AML-193 (cell line): ENCODE measurements around the gene SRRM5.
"Not testable (repeated sequence)": the region's sequence is repeated elsewhere in the genome, so short reads cannot be mapped to it uniquely, and the experiment has no call there.

Source experiments
- DNase-seq, 2 experiments: peaks; one replicate each; lab custom pipeline; 2025; lab: John Stamatoyannopoulos, UW

Gene SRRM5, protein sequence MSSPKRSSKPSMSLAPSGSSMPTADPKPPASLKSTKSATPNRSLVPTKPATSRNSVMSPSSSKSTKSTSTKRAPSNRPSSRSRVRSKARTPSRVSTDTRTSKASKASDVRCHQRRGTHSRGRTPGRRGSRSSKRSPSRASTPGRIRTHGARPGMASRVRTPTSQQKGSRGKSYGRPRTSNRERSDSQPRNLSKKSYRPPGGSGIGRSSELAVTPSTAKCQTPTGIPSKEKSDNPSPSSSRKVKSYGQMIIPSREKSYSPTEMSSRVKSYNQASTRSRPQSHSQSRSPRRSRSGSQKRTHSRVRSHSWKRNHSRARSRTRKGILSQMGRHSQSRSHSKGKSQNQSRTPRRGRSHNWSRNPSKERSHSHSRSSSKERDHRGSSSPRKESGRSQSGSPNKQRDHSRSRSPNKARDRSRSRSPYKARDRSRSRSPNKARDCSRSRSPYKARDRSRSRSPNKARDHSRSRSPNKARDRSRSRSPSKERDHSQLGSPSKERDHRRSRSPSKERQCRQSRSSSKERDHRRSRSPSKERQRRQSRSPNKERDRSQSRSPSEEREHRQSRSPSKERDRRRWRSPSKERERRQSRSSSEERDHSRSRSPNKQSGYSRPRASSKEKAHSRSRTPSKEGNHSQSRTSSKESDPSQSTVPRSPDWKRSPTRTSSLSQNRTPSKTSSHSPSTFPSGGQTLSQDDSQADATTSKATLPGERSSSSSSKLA

DNA sequence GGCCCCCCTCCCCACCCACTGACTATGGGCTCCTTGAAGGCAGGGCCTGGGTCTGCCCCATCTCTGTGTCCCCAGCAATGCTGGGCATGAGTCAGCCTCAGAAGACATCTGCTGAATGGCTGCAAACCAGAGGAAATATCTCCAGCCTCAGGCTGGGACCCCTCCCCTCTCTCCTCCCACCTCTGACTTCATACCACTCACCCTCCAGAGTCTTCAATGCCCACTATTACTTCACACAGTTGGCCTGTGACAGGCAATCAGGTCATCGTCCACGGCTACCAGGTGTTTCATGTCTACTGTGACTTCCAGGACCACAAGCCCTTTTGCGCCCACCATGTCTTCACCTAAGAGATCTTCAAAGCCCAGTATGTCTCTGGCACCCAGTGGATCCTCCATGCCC is at the start of gene SRRM5:
Gene SRRM5 (plus strand): TSS at position 301 of the 400 bp plus-strand sequence. CDS start 34 bp downstream, at position 335.
- DNase-seq, result no peak

DNA sequence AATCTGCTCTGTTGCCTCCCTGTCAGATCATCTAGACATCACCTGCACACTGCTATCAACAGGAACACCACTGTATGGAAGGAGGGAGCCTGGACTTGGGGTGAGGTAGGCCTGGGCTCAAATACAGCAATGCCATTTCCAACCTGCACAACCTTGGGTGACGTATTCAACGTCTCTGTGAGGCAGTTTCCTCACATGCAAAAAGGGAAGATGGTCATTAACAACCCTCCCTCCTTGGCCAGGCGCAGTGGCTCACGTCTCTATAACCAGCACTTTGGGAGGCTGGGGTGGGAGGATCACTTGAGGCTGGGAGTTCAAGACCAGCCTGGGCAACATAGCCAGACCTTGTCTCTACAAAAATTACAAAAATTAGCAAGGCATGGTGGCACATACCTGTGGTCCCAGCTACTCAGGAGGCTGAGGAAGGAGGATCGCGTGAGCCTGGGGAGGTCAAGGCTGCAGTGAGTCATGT is 49.6 kb upstream of the SRRM5 start:
- DNase-seq, result no peak

DNA sequence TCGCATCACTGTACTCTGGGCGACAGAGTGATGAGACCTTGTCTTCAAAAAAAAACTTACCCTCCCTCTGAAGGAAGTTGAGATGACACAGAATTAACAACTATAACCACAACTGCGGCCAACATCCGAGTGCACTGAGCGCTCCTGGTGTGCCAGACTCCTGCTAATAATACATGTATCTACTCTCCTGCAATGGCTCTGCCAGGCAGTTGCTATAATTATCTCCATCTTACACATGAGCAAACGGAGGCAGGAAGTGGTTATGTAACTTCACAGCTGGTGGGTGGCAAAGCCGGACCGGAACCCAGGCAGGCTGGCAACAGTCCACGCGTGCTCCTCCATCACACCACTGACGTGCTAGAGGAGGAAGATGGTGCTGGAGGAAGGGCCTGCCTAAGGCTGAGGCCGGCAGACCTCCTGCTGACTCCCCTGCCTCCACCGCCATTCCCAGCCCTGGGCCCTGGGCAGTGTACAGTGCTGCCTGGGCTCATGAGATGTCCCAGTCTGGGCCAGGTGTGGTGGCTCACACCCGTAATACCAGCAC is 49.1 kb upstream of the SRRM5 start:
- DNase-seq, result peak; percentile 99

DNA sequence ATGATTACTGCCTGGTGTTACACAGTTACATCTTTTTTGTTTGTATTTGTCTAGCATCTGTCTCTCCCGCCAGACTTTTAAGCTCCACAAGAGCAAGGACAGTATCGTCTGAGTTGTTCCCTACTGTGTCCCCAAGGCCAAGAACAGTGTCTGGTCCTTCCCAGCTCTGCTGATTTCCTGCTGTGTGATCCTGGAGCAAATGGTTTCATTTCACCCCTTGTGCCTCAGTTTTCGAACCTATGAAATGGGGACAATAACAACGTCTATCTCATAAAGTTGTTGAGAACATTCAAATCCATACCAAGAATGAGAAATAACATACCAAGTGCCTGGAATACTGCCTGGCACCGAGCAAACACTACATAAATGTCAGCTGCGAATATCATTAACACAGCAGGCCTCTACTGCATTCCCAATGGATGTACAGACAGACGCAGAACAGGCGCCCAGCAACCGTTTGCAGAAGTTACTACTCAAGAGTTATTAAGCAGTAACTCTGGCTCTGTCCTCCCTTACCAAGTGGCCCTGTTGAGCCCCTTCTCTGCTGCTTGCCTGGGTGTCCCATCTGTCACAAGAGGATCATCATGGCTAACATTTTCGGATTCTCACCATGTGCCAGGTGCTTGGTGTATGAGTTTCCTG is 48.0 kb upstream of the SRRM5 start:
- DNase-seq, result no peak

DNA sequence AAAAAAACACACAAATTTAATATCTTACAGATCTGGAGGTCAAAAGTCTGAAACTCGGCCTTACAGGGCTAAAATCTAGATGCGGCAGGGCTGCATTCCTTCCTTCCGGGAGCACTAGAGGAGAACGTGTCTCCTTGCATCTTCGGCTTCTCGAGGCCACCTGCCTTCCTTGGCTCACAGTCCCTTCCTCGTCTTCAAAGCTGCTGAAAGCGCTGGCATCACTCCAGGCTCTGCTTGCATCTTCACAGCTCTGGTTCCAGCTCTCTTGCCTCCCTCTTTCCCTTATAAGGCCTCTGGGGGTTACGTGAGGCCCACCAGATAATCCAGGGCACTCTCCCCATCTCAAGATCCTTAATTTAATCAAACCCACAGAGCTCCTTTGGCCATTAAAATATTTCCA is 47.1 kb upstream of the SRRM5 start:
- no peak for DNase-seq

DNA sequence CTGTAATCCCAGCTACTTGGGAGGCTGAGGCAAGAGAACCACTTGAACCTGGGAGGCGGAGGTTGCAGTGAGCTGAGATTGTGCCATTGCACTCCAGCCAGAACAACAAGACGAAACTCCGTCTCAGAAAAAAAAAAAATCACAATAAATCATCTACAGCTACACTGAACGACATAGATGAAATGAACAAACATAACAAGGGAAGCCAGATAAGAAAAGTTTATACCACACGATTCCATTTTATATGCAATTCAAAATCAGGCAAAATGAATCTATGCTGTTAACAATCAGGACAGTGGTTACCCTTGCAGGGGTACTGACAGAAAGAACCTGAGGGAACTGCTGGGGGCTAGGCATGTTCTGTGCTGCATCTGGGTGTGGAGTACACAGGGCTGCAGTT is 42.2 kb upstream of the SRRM5 start:
- DNase-seq, result no peak

DNA sequence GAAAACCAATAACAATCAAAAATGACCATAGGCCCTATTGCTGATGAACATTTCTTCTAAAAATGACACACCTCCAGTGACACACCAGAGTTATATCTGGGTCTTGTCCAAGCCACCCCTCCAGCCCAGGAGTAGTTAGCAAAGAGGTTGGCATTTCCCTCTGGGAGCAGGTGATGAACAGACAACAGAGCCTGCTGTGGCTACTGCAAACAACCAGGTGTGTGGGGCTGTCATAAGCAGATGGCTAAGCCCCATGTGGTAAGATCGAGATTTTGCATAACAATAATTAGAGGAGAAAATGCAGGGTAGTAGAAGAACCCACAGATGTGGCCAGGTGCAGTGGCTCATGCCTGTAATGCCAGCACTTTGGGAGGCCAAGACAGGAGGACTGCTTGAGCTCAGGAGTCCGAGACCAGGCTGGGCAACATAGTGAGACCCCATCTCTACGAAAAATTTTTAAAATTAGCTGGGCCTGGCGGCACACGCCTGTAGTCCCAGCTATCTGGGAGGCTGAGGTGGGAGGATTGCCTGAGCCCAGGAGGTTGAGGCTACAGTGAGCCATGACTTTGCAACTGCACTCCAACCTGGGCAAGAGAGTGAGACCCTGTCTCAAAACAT is 41.6 kb upstream of the SRRM5 start:
- no peak for DNase-seq

DNA sequence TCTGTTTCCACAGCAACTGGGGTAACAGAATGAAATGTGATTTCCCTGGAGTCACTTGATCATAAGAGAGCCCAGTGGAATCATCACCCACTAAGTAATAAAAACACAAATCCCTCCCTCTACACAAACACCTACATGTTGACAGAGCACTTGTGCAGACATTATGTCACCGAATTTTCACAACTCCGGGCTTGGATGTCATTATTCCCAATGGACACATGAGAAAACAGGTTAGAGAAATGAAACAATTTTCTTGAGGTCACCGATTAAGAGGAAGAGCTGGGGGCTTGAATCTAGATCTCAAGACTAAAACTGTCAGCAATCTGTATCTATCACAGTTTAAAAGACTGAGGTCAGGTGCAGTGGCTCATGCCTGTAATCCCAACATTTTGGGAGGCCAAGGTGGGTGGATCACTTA is 39.7 kb upstream of the SRRM5 start:
- DNase-seq, result no peak

DNA sequence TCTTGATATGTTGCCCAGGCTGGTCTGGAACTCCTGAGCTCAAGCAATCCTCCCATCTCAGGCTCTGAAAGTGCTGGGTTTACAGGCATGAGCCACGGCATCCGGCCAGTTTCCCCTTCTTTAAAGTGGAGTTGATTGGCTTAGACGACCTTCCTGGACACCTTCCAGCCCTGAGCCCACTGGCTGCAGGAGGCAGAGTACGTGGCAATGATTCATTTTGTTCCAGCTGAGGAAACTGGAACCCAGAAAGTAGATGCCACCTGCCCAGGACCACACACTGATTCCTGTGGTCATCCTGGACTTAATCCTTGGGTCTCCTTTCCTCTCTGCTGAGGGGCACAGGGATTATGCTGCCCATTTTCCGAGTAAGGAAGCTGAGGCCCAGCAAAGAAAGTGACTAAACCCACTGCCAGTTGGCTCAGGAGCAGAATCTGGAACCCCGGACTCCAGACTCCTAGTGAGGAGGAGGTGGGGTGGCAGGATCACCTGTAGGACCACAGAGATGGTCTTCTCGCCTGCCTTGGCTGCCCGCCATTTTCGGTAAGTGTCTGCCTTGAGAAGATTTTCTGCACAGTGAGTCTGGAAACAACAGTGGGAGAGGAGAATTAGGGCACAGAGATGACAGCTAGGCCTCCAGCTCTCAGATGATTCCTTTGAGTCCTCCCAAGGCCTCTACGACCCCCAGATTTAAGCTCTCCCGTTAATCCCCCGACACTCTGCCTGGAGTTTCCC is 37.3 kb upstream of the SRRM5 start:
- no peak for DNase-seq

DNA sequence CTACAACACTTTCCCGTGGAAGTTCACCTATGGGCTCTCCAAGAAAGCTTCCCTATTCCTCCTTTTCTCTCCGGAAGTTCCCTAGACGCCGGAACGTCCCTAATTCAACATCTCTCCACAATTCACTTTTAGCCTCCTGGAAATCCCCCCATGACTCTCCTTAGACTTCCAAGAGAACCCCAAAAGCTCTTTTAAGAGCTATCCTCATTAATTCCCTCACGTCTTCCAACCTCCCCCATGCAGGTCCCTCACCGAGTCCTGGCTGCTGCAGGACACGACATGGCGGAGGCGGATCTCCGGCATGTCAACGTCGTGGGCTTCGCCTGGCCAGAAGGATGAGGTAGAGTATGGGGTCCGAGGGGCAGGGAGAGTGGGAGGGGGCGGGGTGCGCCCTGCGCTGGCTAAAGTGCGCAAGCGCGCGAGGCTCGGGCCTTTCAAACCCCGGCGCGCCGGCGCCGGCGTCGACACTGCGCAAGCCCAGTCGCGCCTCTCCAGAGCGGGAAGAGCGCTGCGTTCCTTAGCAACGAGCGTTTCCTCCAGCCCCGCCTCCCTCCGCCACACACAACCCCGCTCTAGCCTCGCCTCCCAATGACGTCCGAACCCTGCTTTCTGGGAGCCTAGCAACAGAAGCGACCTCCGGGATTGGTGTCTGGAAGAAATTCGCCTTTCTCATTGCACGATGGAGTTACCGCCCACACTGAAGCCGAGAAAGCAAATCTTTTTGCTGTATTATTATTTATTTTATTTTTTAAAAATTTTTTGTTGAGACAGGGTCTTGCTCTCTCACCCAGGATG is 36.5 kb upstream of the SRRM5 start, which contains the start of the genes PINLYP and XRCC1:
Gene PINLYP (plus strand): TSS at position 646 of the 795 bp plus-strand sequence. CDS start 1,391 bp downstream, outside the sequence.
Gene XRCC1 (minus strand): TSS at position 372 of the 795 bp plus-strand sequence. CDS start 69 bp downstream, at position 303.
- peak; percentile 97 to 98 for DNase-seq

DNA sequence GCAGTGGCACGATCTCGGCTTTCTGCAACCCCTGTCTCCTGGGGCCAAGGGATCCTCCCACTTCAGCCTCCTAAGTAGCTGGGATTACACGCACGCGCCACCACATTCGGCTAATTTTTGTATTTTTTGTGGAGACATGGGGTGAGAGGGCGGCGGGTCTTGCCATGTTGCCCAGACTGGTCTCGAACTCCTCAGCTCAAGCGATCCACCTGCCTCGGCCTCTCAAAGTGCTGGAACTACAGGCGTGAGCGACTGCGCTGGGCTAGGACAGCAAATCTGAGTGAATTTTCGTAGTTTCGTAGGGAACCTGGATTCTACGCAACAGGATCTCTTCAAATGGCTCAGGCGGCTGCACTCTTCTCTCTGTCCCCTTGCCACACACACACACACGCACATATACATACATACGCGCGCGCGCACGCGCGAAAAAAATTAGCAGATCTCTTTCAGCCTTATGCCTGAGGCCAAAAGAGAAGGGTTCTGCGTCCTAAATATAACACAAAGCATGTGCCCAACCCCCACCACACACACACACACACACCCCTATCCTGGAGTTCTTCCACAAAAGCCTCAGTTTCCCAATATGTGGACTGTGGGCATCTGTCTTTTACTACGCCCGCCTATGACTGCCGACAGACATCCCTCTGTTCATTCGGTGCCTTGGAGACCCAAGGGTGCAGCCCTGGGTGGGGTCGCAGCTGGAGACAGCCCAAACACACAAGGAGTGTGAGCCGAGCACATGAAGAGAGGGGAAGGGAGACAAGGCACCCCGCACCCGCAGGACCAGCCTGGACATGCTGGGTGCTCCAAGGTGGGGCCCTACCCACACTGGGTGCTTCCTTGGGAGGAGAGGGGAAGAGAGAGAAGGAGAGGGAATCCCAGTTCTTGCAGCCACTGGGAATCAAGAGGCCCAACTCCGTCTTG is 35.7 kb upstream of the SRRM5 start:
- no peak for DNase-seq

DNA sequence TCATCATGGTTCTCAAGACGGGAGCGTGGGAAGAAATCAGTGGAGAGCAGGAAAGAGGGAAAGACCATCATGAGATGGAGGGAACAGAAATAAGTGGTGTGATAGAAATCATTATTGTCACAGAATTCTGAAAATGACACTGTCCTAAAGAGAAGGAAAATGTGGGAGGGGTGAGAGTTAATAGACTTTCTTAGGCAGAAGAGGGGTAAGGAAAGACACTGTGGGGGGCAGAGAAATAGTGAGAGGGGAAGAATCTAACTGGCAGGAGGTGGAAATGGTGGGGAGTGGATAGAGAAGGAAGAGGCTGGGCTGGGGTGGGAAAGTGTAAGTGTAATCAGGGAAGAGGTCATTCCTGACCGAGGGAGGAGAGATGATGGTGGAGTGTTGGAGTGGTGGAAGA is 33.1 kb upstream of the SRRM5 start:
- DNase-seq, result no peak

DNA sequence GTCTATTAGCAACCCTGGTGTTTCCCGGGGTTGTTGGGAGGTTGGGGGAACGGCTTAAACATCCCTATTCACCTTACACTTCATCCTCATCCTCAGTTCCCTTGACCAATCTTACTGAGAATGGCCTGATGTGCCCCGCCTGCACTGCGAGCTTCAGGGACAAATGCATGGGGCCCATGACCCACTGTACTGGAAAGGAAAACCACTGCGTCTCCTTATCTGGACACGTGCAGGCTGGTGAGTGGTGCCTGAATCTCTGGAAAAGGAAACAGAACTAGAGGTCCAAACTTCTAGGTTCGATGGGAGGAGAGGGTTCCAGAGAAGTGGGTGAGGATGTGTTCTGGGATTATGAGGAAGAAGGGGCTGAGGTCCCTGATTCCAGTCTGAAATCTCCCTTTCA is 30.4 kb upstream of the SRRM5 start:
- no peak for DNase-seq

DNA sequence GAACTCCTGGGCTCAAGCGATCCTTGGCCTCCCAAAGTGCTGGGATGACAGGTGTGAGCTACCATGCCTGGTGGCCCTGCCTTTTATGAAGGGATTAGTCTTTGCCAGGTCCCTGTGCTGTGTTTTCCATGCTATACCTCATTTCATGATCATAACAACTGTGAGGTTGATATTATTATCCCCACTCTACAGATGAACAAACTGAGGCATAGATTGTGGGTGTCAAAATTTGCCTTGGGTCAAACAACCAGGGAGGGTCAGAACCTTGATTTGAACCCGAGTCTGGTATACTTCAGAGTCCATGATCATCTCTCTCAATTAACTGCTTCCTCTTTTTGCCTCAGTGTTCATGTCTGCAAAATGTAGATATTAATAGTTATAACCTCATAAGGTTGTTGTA is 29.4 kb upstream of the SRRM5 start:
- DNase-seq, result no peak

DNA sequence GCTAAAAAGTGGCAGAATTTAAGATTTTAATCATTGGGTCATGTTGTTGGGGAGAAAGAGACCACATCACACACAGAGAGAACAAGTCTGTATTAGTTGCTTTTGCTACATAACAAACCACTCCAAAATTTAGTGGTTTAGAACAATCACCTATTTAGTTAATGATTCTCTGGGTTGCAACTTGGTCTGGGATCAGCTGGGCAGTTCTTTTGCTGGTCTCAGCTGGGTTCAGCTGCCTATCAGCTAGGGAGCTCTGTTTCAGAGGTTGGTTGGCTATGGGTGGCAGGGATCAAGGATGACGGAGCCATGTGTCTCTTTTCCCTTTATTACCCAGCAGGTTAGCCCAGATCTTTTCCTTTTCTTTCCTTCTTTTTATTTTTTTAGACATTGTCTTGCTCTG is 27.4 kb upstream of the SRRM5 start:
- DNase-seq, result no peak

DNA sequence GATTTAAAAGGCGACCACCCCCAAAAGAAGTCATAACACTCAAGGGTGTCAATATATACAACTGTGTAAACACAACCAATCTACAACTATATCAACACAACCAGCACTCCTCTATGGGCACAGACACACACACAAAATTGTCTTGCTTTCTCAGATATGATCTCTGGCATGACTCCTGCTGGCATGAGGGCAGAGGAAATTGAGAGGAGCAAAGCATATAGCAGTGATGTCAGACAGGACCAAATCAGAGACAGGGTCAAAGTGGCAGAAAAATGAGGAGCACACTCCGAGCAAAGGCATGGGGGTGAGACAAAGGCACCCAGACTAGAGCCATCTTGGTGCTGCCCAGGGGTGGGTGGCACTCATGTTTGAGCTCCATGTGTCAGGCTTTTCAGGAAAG is 25.5 kb upstream of the SRRM5 start:
- no peak for DNase-seq

DNA sequence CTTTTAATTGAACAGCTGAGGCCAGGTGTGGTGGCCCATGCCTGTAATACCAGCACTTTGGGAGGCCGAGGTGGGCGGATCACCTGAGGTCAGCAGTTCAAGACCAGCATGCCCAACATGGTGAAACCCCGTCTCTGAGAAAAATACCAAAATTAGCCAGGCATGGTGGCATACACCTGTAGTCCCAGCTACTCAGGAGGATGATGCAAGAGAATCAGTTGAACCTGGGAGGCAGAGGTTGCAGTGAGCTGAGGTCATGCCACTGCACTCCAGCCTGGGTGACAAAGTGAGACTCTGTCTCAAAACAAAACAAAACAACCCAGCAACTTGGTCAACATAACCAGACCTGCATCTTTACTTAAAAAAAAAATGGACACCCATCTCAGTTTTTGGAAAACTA is 24.9 kb upstream of the SRRM5 start:
- not testable (repeated sequence) for DNase-seq

DNA sequence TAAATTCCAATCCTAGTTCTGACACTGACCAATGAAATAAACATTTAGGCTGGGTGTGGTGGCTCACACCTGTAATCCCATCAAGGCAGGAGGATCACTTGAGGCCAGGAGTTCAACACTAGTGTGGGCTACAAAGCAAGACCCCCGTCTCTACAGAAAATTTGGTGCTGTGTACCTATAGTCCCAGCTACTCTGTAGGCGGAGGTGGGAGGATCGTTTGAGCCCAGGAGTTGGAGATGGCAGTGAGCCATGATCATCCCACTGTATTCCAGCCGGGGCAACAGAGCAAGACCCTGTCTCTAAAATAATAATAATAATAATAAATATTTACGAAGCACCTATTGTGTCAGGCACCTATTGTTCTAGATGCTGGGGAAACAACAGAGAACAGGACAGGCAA is 22.6 kb upstream of the SRRM5 start:
- DNase-seq, result no peak

DNA sequence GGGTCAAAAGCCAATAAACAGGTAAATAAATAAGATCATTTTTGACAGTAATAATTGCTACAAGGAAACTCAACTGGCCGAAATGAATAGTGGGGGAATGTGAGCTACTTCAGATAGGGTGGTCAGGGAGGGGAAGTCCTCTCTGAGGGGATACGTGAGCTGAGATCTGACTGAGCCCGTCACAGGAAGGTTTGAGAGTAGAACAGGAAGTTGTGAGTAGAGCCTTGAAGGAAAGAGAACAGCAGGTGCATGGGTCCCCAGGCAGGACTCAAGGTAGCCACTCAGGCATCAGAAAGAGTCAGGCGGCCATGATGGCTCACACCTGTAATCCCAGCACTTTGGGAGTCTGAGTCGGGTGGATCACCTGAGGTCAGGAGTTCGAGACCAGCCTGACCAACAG is 22.2 kb upstream of the SRRM5 start:
- DNase-seq, result no peak
